NCI-H1092 (cell line): ENCODE results near the gene C13orf46.

Source experiments
- DNase-seq: peaks from one replicate; lab custom pipeline; 2025; lab: John Stamatoyannopoulos, UW

Gene C13orf46

DNA sequence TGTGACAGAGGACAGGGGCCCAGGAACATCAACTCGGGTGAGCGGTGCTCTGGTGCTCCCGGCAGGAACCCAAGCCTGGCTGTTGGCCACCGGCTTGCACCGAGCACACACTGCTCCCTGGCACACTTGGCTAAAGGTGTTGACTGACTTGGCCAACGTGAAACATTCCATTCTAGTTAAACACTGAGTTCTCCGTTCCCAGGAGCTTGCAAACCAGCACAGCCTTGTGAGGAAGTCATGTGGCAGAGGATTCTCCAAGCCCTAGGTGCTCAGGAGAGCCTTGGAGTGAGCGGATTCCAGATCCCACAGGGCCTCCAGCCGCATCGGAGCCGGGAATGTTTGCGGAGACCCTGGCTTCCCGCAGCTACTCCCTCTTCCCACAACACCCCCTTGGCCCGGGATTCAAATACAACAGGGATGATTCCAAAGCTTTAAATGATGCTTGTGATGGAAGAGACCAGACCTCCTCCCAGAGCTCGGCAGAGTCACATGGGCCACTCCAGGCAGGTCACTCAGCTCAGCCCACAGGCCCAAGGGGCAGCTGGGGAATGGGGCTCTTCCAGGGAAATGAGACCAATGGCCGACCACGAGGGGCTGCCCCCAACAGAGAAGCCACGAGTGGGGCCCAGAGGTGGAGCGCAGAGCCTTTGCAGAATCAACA is 2.9 kb downstream of the C13orf46 start:
- no peak for DNase-seq

DNA sequence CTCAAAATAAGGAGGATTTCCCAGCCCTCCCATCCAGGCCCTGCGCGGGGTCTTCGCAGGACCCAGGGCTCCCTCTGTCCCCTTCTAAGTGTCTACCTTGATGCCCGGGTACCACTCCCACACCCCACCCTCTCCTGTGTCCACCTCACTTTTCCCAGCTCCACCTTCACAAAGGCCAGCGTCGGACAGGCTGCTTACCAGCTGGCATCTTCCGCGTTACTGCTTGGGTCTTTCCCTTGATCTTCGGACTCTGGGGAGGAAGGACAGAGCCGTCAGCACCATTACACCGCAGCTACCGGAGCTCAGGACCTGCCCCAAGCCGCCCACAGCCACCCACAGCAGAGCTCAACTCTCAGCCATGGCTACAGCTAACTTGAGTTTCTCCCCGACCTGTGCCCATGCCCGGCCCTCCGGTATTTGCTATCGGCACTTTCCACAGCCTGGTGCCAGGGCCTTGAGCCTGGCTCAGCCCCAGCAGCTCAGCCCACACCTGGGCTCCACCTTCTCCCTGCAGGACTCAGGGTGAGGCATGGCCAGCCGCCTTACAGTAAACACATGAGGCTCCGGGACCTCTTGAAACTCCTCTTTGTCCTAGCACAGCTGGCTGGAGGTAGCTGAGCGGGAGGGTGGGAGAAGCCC is 3.8 kb downstream of the C13orf46 start:
- no peak for DNase-seq

DNA sequence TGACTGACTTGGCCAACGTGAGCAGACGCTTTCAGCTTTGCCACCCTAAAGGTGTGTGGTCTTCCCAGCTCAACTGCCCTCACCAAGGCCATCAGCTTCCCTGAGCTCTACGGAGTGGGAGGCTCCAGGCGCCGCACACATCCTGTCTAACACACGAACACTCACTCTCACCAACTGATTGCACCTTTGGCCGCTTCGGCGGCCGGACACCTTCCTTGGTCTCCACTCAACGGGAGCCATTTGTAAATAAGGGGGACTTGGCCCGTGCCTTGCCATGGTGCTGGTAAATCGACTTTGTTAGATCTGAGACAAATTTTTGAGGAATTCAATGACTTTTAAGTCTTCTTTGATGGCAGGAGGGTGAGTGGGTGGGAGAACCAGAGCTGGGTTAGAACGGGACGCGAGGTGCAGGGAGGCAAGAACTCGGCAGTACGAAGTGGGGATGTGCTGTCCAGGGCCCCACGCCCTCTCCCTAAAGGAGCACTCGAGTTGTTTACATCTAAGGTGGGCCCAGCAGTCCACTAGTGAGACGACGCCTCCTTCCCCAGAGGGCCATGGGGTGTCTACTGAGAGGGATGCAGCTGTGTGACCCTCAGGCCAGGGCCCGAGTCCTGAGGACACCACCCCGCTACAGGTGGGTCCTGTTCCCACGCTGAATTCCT is 4.4 kb downstream of the C13orf46 start:
- DNase-seq = no peak

DNA sequence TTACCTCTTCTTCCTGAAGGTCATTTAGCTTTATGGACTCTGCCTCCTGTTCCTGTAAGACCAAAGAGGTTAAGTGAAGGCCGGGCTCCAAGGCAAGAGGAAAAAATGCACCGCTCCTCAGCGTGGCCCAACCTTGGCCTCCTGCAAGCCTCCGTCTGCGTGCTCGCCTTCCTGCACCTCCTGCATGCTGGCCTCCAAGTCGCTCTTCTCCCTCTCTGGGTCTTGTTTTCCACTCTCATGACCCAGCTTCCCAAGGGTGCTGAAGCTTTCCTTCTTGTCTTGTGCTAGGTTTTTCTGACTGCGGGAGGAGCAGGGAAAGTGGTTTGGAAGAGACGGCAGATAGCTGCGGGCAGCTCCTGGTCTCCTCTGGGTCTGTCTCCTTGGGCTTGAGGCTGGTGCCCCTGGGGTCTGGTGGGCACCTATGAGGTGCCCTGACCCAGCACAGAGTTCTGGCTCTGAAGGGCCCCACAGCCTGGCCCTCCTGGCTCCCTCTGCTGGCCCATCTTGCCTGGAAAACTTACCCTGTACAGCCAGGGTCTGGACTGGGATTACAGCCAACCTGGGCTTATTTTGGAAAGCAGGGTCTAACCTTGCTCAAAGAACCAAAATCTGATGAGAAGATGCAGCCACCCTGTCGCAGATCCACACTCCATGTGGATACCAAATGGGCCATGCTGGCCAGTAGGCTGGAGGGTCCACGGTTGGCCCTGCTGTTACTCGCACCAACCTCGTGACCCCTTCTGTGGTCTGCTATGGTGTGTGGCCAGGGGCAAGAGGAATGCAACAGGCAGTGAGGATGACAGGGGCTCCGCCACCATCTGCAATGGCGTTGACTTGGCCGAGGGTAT is 5.2 kb downstream of the C13orf46 start:
- DNase-seq = no peak

DNA sequence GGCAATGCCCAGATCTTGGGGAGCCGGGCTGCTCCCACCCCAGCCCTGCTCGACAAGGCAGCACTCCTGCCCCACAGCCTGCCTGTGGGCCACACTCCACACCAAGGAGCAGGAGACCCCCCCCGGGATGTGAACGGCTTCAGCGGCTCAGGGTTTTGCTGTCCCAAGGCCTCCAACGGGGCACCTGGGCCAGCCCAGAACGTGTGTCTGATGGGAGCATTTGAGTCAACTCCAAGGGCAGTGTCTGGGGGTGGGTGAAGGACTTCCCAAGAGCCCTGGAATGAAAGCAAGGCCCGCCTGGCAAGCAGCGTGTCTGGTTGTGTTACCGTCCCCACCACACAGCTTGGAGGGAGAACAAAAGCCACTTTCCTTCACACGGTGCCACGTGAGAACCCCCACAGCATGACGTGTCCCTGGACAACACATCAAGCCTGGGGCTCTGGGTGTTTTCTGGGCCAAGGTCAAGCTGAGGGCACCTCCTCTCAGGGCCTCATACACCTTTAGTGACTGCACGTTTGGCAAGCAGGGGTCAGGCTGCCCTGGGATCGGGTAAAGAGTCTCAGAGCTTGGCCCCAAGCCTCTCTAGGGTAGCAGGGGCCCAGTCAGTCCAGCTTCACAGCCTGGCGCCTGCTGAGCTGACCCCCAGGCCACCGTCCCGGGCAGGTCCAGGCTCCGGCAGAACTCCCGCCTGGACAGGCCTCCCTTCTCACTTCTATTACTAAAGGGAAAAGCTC is 6.0 kb downstream of the C13orf46 start:
- no peak for DNase-seq

DNA sequence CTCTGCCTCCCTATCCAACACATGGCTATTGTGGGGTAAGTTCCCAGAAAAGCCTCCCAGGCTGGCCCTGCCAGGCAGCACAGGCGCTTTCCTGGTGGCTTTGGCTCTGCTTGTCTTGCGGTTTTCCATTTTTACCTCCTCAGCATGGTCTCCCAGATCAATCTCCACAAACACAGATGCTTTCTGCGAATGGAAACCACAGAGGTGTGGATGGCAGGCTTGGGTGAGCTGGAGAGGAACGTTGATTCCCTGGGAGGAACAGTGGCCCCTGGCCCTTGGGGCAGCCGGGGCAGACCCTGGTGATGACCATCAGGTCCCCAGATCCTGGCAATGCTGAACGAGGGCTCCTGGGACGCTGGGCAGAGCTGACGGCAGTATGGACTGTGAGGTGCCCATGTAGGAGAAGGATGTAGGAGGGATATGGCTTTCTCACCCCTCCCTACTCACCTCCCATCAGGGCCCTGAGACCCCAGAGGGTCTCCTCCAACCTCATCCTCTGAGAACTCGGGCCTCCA is 6.6 kb downstream of the C13orf46 start:
- DNase-seq = no peak

DNA sequence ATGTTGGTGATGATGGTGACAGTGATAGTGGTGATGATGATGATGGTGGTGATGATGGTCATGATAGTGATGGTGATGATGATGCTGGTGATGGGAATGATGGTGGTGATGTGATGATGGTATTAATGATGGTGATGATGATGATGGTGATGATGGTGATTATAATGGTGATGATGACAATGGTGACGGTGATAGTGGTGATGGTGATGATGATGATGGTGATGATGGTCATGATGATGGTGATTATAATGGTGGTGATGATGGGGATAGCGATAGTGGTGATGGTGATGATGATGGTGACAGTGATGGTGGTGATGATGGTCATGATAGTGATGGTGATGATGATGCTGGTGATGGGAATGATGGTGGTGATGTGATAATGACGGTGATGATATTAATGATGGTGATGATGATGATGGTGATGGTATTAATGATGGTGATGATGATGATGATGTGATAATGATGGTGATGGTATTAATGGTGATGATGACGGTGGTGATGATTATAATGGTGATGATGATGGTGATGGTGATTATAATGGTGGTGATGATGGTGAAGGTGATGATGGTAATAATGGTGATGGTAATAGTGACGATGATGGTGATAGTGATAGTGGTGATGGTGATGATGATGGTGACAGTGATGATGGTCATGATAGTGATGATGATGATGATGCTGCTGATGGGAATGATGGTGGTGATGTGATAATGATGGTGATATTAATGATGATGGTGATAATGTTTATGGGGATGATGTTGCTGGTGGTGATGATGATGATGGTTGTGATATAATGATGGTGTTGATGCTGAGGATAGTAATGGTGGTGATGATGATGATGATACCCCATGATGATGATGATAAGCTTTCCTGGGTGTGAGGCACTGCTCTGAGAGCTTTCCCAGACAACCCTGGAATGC is 7.7 kb downstream of the C13orf46 start:
- DNase-seq = no peak

DNA sequence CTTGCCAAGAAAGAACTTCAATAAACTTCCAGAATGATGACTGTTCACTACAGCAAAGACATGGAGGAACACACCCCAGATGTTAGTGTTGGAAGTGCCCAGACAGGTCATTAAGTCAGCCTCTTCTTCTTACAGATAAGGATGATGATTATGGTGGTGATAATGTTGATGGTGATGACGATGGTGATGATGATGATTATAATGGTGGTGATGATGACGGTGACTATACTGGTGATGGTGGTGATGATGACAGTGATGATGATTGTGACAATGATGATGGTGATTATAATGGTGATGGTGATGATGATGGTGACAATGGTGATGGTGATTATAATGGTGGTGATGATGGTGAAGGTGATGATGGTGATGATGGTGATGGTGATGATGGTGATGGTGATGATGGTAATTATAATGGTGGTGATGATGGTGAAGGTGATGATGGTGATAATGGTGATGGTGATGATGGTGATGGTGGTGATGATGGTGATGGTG is 8.4 kb downstream of the C13orf46 start:
- no peak for DNase-seq

DNA sequence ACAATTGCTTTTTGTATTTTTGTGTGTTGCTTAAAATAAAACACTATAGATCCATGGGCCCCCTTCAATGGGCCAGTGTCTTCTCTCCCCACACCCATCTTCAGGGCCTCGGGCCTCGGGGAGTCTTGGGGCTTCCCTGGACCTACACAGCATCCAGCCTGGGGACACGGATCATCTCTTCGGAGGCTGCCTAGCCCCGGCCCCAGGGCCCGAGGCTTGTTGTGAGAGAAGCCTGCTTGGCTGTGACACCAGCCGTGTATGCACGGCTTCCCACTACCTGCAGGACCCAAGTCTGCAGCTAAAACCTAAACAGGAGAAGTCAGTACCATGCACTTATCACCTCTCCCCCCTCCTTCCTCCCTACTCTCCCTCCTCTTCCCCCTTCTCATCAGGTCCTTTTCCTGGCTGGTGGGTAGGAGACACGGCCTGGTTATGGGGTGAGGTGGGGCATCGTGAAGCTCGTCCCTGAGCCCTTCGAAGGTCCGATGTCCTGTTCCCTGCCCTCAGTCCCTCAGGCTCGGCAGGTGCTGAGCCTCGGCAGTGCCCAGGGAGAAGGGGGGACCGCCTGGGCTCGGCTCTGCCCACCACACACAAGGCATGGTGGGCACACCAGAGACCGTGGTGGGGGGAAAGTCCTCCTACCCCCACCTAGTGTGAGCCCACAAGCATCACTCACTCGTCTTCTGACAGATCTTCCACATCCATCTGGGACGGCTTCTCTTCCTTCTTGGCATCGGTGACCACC is 9.5 kb downstream of the C13orf46 start:
- DNase-seq = no peak

DNA sequence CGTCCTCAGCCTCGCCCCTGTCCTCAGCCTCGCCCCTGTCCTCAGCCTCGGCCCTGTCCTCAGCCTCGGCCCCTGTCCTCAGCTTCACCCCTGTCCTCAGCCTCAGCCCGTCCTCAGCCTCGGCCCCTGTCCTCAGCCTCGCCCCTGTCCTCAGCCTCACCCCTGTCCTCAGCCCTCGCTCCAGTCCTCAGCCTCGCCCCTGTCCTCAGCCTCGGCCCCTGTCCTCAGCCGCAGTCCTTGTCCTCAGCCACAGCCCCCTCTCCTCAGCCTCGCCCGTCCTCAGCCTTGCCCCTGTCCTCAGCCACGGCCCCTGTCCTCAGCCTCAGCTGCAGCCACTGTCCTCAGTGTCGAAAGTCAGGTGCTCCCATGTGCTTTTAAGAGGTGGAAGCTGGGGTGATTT is 10.5 kb downstream of the C13orf46 start:
- DNase-seq = no peak

DNA sequence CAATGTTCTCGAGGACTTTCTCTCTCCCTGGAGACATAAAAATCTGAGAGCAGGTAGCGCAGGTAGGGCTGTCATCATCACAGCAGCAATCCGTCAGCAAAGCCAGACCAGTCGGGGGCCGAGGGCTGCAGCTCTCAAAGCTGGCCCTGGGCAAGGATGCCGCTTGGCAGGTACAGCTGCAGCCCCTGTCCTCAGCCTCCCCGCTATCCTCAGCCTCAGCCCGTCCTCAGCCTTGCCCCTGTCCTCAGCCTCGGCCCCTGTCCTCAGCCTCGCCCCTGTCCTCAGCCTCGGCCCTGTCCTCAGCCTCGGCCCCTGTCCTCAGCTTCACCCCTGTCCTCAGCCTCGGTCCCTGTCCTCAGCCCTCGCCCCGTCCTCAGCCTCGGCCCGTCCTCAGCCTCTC is 10.9 kb downstream of the C13orf46 start:
- DNase-seq = no peak

DNA sequence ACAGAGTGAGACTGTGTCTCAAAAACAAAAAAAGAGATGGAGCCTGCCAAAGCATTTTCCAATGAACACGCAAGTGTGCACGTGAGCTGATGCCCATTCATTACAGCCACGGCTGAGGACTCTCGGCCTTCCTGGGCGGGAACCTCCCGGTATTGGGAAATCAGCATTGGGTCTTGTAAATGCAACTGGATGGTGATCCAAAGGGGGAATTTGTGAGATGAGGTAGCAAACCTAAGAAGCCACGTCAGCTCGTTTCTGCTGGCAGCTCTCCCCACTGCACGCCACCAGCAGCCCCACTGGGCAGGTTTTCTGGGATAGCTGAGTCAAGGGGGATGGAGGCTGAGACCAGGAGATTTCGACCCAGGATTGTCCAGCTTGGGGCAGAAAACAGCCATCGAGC is 11.5 kb downstream of the C13orf46 start:
- no peak for DNase-seq

DNA sequence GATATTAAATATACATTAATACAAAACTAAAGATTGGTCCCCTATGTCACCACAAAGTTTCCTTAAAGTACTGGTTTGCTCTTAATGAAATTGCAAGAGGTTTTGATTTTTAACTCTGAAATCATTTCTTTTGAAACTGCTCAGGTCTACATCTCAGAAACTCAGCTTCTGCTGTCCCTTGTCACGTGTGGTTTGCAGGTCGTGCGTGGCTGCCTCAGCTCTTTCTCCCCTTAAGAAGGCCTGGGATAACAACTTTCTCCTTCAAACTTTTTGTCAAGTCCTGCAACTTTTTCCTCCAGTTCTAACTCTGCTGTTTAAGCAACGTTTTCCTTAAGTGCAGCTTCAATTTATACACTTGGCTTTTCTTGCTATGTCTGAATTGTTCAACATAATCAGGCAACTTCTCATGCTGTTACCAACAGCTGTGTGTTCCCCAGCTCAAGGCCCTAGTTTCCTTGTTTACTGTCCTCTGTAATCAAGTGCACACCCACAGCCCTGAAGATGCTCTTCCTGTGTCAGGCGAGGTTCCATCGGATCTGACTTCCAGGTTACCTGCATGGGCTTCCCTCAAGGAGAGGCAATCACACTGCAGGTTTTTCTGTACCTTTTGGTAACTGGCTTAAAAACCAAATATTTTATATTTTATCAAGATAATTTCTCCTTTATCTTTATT is 13.5 kb downstream of the C13orf46 start:
- DNase-seq = no peak

DNA sequence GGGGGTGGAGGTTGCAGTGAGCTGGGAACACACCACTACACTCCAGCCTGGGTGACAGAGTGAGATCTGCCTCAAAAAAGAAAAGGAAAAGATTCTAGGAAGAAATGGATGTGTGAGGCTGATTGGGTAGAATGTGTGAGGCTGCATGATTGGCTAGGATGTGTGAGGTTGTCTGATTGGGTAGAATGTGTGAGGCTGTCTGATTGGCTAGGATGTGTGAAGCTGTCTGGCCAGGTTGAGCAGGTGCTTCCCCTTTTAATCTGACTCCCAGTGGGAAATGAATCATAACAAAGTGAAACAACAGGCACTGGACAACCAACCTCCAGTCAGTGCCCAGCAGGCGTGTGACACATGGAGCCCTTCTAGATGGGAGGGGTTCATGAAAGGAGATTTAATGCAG is 14.7 kb downstream of the C13orf46 start:
- no peak for DNase-seq

DNA sequence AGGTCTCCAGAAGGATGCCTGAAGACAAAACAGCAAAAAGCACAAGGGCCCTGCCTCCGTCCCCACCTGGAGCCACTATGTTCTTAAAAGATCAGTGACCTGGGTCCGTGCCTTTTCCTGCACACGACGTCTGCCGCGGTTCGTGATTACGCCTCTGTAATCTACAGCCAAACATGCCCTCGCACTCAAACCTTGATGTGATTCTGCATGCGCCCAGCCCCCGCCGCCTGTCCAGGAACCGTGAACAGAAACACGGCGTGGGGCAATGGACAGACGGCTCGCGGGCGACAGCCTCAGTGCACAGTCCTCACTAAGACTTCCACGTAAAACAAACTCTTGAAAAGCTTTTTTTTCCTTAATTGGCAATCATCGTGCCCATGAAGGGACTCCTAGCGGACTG is 15.5 kb downstream of the C13orf46 start:
- no peak for DNase-seq

DNA sequence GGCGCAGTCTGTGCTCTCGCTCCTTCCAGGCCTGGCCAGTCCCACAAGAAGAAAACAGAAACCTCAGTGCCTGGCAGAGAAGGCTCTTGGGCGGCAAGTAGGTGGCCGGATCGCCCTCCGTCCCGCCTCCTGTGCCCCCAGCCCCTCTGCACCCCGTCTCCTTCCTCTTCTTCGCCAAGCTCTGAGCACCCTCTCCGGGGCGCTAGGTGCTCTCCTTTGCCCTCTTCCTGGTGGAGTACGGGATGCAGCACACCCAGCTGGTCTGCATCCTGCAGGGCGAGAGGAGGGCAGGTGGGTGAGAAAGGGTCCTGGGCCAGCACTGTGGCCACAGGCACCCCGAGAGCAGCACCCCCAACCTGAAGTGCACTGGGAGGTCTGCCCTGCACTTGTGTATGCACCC is 17.3 kb downstream of the C13orf46 start:
- DNase-seq = no peak

DNA sequence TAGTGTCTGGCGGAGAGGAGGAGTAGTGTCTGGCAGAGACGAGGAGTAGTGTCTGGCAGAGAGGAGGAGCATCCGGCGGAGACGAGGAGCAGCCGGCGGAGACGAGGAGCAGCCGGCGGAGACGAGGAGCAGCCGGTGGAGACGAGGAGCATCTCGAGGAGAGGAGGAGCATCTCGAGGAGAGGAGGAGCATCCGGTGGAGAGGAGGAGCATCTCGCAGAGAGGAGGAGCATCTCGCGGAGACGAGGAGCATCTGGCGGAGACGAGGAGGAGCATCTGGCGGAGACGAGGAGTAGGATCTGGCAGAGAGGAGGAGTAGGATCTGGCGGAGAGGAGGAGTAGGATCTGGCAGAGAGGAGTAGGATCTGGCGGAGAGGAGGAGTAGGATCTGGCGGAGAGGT is 18.2 kb downstream of the C13orf46 start:
- no peak for DNase-seq

DNA sequence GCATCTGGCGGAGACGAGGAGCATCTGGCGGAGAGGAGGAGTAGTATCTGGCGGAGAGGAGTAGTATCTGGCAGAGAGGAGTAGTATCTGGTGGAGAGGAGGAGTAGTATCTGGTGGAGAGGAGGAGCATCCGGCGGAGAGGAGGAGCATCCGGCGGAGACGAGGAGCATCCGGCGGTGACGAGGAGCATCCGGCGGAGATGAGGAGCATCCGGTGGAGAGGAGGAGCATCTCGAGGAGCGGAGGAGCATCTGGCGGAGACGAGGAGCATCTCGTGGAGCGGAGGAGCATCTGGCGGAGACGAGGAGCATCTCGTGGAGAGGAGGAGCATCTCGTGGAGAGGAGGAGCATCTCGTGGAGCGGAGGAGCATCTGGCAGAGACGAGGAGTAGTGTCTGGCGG is 18.6 kb downstream of the C13orf46 start:
- no peak for DNase-seq
